CD14-positive monocyte (primary cell): Measurements from ENCODE around the gene SLC9A7. TPM values are rescaled to one million over a fixed set of nuclear protein-coding genes. Genes with fewer than 3 reads are reported as not detected.

Experiments used
- DNase-seq, 3 donors: peaks; one replicate each; pipeline ENCODE4 v3.0.0-alpha.2; 2011 to 2022
- H2AFZ ChIP-seq: 2 replicates; pipeline ENCODE4 v1.6.0; 2012; ENCODE audit warnings: mild to moderate bottlenecking, low read depth, low read length, inconsistent platforms; ENCODE audit not compliant: insufficient read depth, poor library complexity, severe bottlenecking
- H3K27ac ChIP-seq, 2 donors: 1 replicate in 1 of 2; 2 replicates in 1 of 2; pipeline ENCODE4 v1.5.1; 2012 to 2013; ENCODE audit warnings: low read length in 2 of 2, control low read depth in 1 of 2, inconsistent platforms in 1 of 2, low read depth in 1 of 2, mild to moderate bottlenecking in 1 of 2
- H3K27me3 ChIP-seq, 2 donors: one replicate each; pipeline versions ENCODE4 v1.6.0 to v1.6.1; 2011 to 2013; ENCODE audit warnings: low read length in 2 of 2; ENCODE audit not compliant: control insufficient read depth in 2 of 2, insufficient read depth in 2 of 2
- H3K36me3 ChIP-seq, 2 donors: replicated peaks in 1 of 2; 1 replicate in 1 of 2; 2 replicates in 1 of 2; pipeline versions ENCODE4 v1.5.1 to v1.6.1; 2012 to 2013; ENCODE audit warnings: low read length in 2 of 2, control low read depth in 1 of 2, inconsistent platforms in 1 of 2, mild to moderate bottlenecking in 1 of 2; ENCODE audit not compliant: insufficient read depth in 2 of 2, control insufficient read depth in 1 of 2
- H3K4me1 ChIP-seq, 2 donors: 1 replicate in 1 of 2; 2 replicates in 1 of 2; pipeline versions ENCODE4 v1.5.1 to v1.6.1; 2012 to 2013; ENCODE audit warnings: low read length in 2 of 2, control low read depth in 1 of 2, inconsistent platforms in 1 of 2, mild to moderate bottlenecking in 1 of 2, moderate library complexity in 1 of 2; ENCODE audit not compliant: insufficient read depth in 2 of 2, control insufficient read depth in 1 of 2
- H3K4me2 ChIP-seq: replicated peaks from 2 replicates; pipeline ENCODE3; 2012; ENCODE audit warnings: low read length, moderate library complexity, mild to moderate bottlenecking; ENCODE audit not compliant: poor library complexity, severe bottlenecking; ENCODE audit errors: extremely low read depth
- H3K4me3 ChIP-seq, 3 experiments: fragments of 200-600 bp in 1 of 3; sonication (generic) in 1 of 3; replicated peaks in 1 of 3; 1 replicate in 2 of 3; 2 replicates in 1 of 3; pipeline ENCODE4 v1.5.1; 2011 to 2013; ENCODE audit warnings: low read length in 3 of 3, mild to moderate bottlenecking in 3 of 3, control low read depth in 2 of 3, low read depth in 2 of 3, inconsistent platforms in 1 of 3, moderate library complexity in 1 of 3
- H3K79me2 ChIP-seq: 2 replicates; pipeline ENCODE4 v1.6.0; 2012; ENCODE audit warnings: mild to moderate bottlenecking, control low read depth, inconsistent platforms, low read length, moderate library complexity; ENCODE audit not compliant: insufficient read depth
- H3K9ac ChIP-seq: 2 replicates; pipeline ENCODE4 v1.6.0; 2017; ENCODE audit warnings: low read length, mild to moderate bottlenecking; ENCODE audit not compliant: insufficient read depth, poor library complexity, severe bottlenecking
- H3K9me3 ChIP-seq, 2 donors: replicated peaks in 1 of 2; 1 replicate in 1 of 2; 2 replicates in 1 of 2; pipeline versions ENCODE4 v1.5.1 to v1.6.1; 2012 to 2013; ENCODE audit warnings: low read length in 2 of 2, control low read depth in 1 of 2; ENCODE audit not compliant: control insufficient read depth in 1 of 2, insufficient read depth in 1 of 2
- H4K20me1 ChIP-seq: 2 replicates; pipeline ENCODE4 v1.6.0; 2012; ENCODE audit warnings: mild to moderate bottlenecking, low read length, control low read depth, moderate library complexity; ENCODE audit not compliant: insufficient read depth
- H3K27ac Mint-ChIP-seq, 7 donors: one replicate each; pipeline ENCODE4 v1.8.0; 2020; ENCODE audit warnings: mild to moderate bottlenecking in 7 of 7, mixed read lengths in 7 of 7, moderate library complexity in 6 of 7, inconsistent platforms in 2 of 7
- H3K27me3 Mint-ChIP-seq, 3 donors: one replicate each; pipeline ENCODE4 v1.8.0; 2021 to 2022; ENCODE audit warnings: low read depth in 3 of 3, mild to moderate bottlenecking in 3 of 3, mixed read lengths in 3 of 3, moderate library complexity in 3 of 3, inconsistent platforms in 1 of 3
- H3K36me3 Mint-ChIP-seq, 2 donors: one replicate each; pipeline ENCODE4 v1.8.0; 2020; ENCODE audit warnings: mixed read lengths in 2 of 2, inconsistent platforms in 1 of 2, mild to moderate bottlenecking in 1 of 2
- H3K4me1 Mint-ChIP-seq: one replicate; pipeline ENCODE4 v1.8.0; 2020; ENCODE audit warnings: mild to moderate bottlenecking, mixed read lengths
- H3K4me3 Mint-ChIP-seq, 2 donors: one replicate each; pipeline ENCODE4 v1.8.0; 2020; ENCODE audit warnings: mild to moderate bottlenecking in 2 of 2, mixed read lengths in 2 of 2, moderate library complexity in 1 of 2
- H3K9me3 Mint-ChIP-seq, 7 donors: one replicate each; pipeline ENCODE4 v1.8.0; 2020 to 2022; ENCODE audit warnings: mixed read lengths in 7 of 7, mild to moderate bottlenecking in 6 of 7, moderate library complexity in 6 of 7, inconsistent platforms in 2 of 7
- CTCF ChIP-seq: fragments of 200-600 bp; IDR thresholded peaks from one replicate; pipeline ENCODE4 v1.8.0; 2022; ENCODE audit warnings: antibody characterized with exemption, mild to moderate bottlenecking
- WGBS: methylation state at CpG from one replicate; pipeline ENCODE4 v1.1.5; 2013; ENCODE audit warnings: missing lambda C conversion rate; ENCODE audit not compliant: insufficient coverage; 5-methylcytosine and 5-hydroxymethylcytosine counted together
- intact Hi-C, 2 donors: fragments of 100-400 bp; cut with micrococcal nuclease; formaldehyde crosslinking; loops; one replicate each; pipeline versions ENCODE4 v1.15.0 to v1.15.1; 2023
- polyA plus RNA-seq, 3 donors: library from polyadenylated mRNA; depleted of rRNA in 1 of 3; unstranded in 2 of 3; stranded (reverse) in 1 of 3; fragments of 300-500 nt in 2 of 3; fragments of >200 nt in 1 of 3; fragmentation: Illumina TruSeq in 2 of 3; gene quantifications; 1 replicate in 2 of 3; 2 replicates in 1 of 3; pipeline ENCODE4 v1.2.3, GENCODE V29; 2012 to 2021
- small RNA-seq: library from RNA; depleted of rRNA; stranded (forward); fragments of <200 nt; gene quantifications from one replicate; pipeline ENCODE3, GENCODE V24; 2012; ENCODE audit warnings: low read depth; ENCODE audit not compliant: insufficient read length

Gene SLC9A7
- polyA plus RNA-seq, 3 donors: 0.73 to 2.0 (median 1.0) TPM

DNA sequence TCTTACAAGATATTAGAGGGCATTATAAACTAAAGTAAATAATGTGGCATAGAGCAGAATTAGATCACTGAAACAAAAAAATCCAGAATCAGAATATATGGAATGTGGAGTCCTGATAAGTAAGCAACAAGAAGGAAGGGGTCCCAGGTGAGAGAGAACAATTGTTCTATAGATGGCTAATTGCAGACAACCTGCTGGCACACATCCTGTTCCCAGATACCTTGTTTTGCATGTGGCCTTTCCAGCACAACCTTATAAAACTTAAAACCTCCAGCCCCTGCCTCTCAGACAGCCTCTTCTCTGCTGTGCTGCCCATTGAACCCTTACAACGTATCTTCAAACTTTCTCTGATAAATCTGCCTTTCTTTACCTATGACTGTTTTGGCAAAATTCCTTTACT is 209.0 kb downstream of the SLC9A7 start:
- Histone ChIP-seq H3K4me3 (no peak overlapping the region), H2AFZ (no peak overlapping the region), H3K36me3 (no peaks in the 10 kb centered on the region), H3K9me3 (no peaks in the 10 kb centered on the region), H3K79me2 (peaks cover 38% of the 10 kb centered on the region), H3K27ac (no peak overlapping the region), H3K9ac (no peak overlapping the region), H4K20me1 (no peaks in the 10 kb centered on the region), H3K4me1 (peaks cover 6 to 11% of the 10 kb centered on the region in 2 donors), H3K27me3 (no peaks in the 10 kb centered on the region), H3K4me2 (no peak overlapping the region)
- 100% methylated on average over 1 of the region's 1 CpG for WGBS
- no peak for DNase-seq
- peaks cover 8 to 11% of the 10 kb centered on the region in 2 donors for H3K36me3 Mint-ChIP-seq
- no peak overlapping the region for H3K27ac Mint-ChIP-seq
- intact Hi-C loops: no loop called here
- no peak overlapping the region for H3K4me3 Mint-ChIP-seq
- H3K9me3 Mint-ChIP-seq: peaks cover 0 to 3% (median 0%) of the 10 kb centered on the region in 7 donors
- peaks cover 0 to 2% (median 1%) of the 10 kb centered on the region in 3 donors for H3K27me3 Mint-ChIP-seq
- no peak for TF ChIP-seq CTCF
- H3K4me1 Mint-ChIP-seq: peaks cover 9% of the 10 kb centered on the region

Small RNA genes lying within 50 kb of the gene (small RNA-seq; reads per million reads assigned to genes)
- gene RF00017: not detected

Other genes starting within 250 kb of the SLC9A7 start
- 1 to 10 TPM in 1 of 3 donors, under 1 TPM in 2; 0.65 to 1.4 (median 0.93) TPM for gene ZNF674, start 213.7 kb downstream of the SLC9A7 start, polyA plus RNA-seq
- 10 to 100 TPM in 1 of 3 donors, 1 to 10 TPM in 2; 6.6 to 19.2 (median 8.3) TPM for gene CHST7, start 185.4 kb downstream of the SLC9A7 start, polyA plus RNA-seq
- gene RP2, start 77.9 kb upstream of the SLC9A7 start, polyA plus RNA-seq: 10 to 100 TPM; 17.2 to 60.3 (median 55.7) TPM
- gene JADE3, start 153.3 kb upstream of the SLC9A7 start, polyA plus RNA-seq: under 1 TPM; 0.03 to 0.43 (median 0.19) TPM